ENCODE measurements around the gene LASP1NB.
"Not testable (repeated sequence)": the region's sequence is repeated elsewhere in the genome, so short reads cannot be mapped to it uniquely, and the experiment has no call there.

The LASP1NB gene

DNA sequence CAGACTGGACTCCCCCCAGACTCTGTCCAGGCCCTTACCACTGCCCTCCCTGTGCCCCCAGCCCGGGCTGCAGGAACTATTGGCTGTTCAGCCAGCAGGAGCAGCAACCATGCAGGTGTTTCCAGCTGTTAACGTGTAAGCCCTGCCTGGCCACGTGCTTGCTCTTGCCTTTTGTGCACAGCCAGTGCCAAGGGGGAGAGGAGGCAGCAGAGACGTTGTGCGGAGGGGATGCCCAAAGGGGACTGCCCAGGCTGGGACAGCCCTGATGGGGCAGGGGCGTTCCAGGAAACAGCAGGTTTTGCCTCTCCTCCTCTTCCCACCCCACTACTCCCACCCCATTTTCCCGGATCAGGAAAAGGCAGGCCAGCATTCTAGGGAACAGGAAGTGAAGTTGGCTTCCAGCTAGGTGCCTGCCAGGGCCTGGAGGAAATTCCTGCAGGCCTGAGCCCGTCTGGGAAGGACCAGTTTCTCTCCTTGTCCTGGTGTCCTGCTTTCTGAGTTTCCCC lies 16.7 kb upstream of the LASP1NB start:
- TF ChIP-seq CTCF (IDR thresholded peaks at IDR 0.05; ENCODE audit: extremely low read depth, low read depth, low read length): no peak
- H4K20me1 ChIP-seq (ENCODE audit: insufficient read depth, low read length): peaks cover 79% of the 10 kb centered on the region

GRCh38 chr17:38910325-38910724 lies 15.1 kb upstream of the LASP1NB start:
- Histone ChIP-seq H3K4me1 (ENCODE audit: insufficient read depth, low read length) (peaks cover 5% of the 10 kb centered on the region), H3K9me3 (ENCODE audit: low read depth, low read length) (no peaks in the 10 kb centered on the region), H3K4me3 (ENCODE audit: insufficient read depth, low read length) (no peak overlapping the region), H2AFZ (ENCODE audit: low read length) (no peak overlapping the region), H4K20me1 (ENCODE audit: insufficient read depth, low read length) (peaks cover 86% of the 10 kb centered on the region), H3K27ac (ENCODE audit: low read depth, low read length) (no peak overlapping the region), H3K27me3 (ENCODE audit: insufficient read depth, low read length) (no peaks in the 10 kb centered on the region), H3K79me2 (ENCODE audit: insufficient read depth, low read length) (peaks cover 96% of the 10 kb centered on the region), H3K36me3 (ENCODE audit: insufficient read depth, low read length) (peaks cover 89% of the 10 kb centered on the region), H3K4me2 (ENCODE audit: insufficient read depth, low read length) (no peak overlapping the region)
- TF ChIP-seq CTCF (IDR thresholded peaks at IDR 0.05; ENCODE audit: extremely low read depth, low read depth, low read length): no peak
- peak; percentile 77 for DNase-seq (ENCODE audit: insufficient read length, low spot score, missing footprints)

More for the DNA sequence above, 16.7 kb upstream of the LASP1NB start:
- Histone ChIP-seq H3K4me1 (ENCODE audit: insufficient read depth, low read length) (peaks cover 5% of the 10 kb centered on the region), H3K4me3 (ENCODE audit: insufficient read depth, low read length) (no peak overlapping the region), H3K27ac (ENCODE audit: low read depth, low read length) (no peak overlapping the region), H3K9me3 (ENCODE audit: low read depth, low read length) (no peaks in the 10 kb centered on the region), H3K4me2 (ENCODE audit: insufficient read depth, low read length) (no peak overlapping the region), H3K27me3 (ENCODE audit: insufficient read depth, low read length) (no peaks in the 10 kb centered on the region), H3K79me2 (ENCODE audit: insufficient read depth, low read length) (peaks cover 97% of the 10 kb centered on the region), H2AFZ (ENCODE audit: low read length) (no peak overlapping the region), H3K36me3 (ENCODE audit: insufficient read depth, low read length) (peaks cover 88% of the 10 kb centered on the region)
- peak; percentile 66 for DNase-seq (ENCODE audit: insufficient read length, low spot score, missing footprints)

GRCh38 chr17:38911081-38911730 lies 14.2 kb upstream of the LASP1NB start:
- no peaks in the 10 kb centered on the region for H3K9me3 ChIP-seq (ENCODE audit: low read depth, low read length)
- no peaks in the 10 kb centered on the region for H3K27me3 ChIP-seq (ENCODE audit: insufficient read depth, low read length)
- H3K27ac ChIP-seq (ENCODE audit: low read depth, low read length): no peak overlapping the region
- no peak overlapping the region for H3K4me2 ChIP-seq (ENCODE audit: insufficient read depth, low read length)
- DNase-seq (ENCODE audit: insufficient read length, low spot score, missing footprints): no peak
- H2AFZ ChIP-seq (ENCODE audit: low read length): no peak overlapping the region
- no peak overlapping the region for H3K4me3 ChIP-seq (ENCODE audit: insufficient read depth, low read length)
- peaks cover 5% of the 10 kb centered on the region for H3K4me1 ChIP-seq (ENCODE audit: insufficient read depth, low read length)
- H4K20me1 ChIP-seq (ENCODE audit: insufficient read depth, low read length): peaks cover 86% of the 10 kb centered on the region
- no peak for TF ChIP-seq CTCF (IDR thresholded peaks at IDR 0.05; ENCODE audit: extremely low read depth, low read depth, low read length)
- peaks cover 96% of the 10 kb centered on the region for H3K79me2 ChIP-seq (ENCODE audit: insufficient read depth, low read length)
- peaks cover 90% of the 10 kb centered on the region for H3K36me3 ChIP-seq (ENCODE audit: insufficient read depth, low read length)

GRCh38 chr17:38911731-38912081 lies 13.7 kb upstream of the LASP1NB start:
- not testable (repeated sequence) for H3K4me1 ChIP-seq (ENCODE audit: insufficient read depth, low read length); H3K4me2 ChIP-seq (ENCODE audit: insufficient read depth, low read length); H2AFZ ChIP-seq (ENCODE audit: low read length); H3K27ac ChIP-seq (ENCODE audit: low read depth, low read length); H3K9me3 ChIP-seq (ENCODE audit: low read depth, low read length); H3K27me3 ChIP-seq (ENCODE audit: insufficient read depth, low read length); DNase-seq (ENCODE audit: insufficient read length, low spot score, missing footprints); H3K4me3 ChIP-seq (ENCODE audit: insufficient read depth, low read length)
- Histone ChIP-seq H3K79me2 (ENCODE audit: insufficient read depth, low read length) (peaks cover 91% of the 10 kb centered on the region), H4K20me1 (ENCODE audit: insufficient read depth, low read length) (peaks cover 82% of the 10 kb centered on the region), H3K36me3 (ENCODE audit: insufficient read depth, low read length) (peaks cover 87% of the 10 kb centered on the region)

Measured in osteoblast (primary cell).